ENCODE results near the gene JMJD1C. TPM values are rescaled to one million over a fixed set of nuclear protein-coding genes. Genes with fewer than 3 reads are reported as not detected.
A peak's percentile ranks its signal among the peaks of the same experiment; 100 is the strongest.

JMJD1C gene
- total RNA-seq, 1 donor from 2014 or later = 34.6 TPM

- intact Hi-C loops (cut with micrococcal nuclease) = no loop called here
- Histone ChIP-seq H3K27ac (replicated peaks) (peak overlapping the region; percentile 95), H3K4me3 (peak overlapping the region; percentile 92), H3K9me3 (replicated peaks) (no peaks in the 10 kb centered on the region), H3K27me3 (ENCODE audit: low read depth) (no peaks in the 10 kb centered on the region), H3K36me3 (no peaks in the 10 kb centered on the region), H3K4me1 (peaks cover 60% of the 10 kb centered on the region)
- peak; percentile 46 for DNase-seq
- TF ChIP-seq CTCF (IDR thresholded peaks at IDR 0.05; ENCODE audit: borderline replicate concordance) = no peak
Observed at GRCh38 chr10:63466144-63466935, 563 bp upstream of the JMJD1C start.

- Histone ChIP-seq H3K4me3 (peak overlapping the region; percentile 92), H3K9me3 (replicated peaks) (no peaks in the 10 kb centered on the region), H3K36me3 (no peaks in the 10 kb centered on the region), H3K27me3 (ENCODE audit: low read depth) (no peaks in the 10 kb centered on the region), H3K27ac (replicated peaks) (peak overlapping the region; percentile 95), H3K4me1 (peaks cover 46% of the 10 kb centered on the region)
- intact Hi-C loops (cut with micrococcal nuclease) = no loop called here
- no peak for DNase-seq
- TF ChIP-seq CTCF (IDR thresholded peaks at IDR 0.05; ENCODE audit: borderline replicate concordance) = no peak
Observed at GRCh38 chr10:63464402-63465292, 1.1 kb downstream of the JMJD1C start.

- DNase-seq = no peak
- H3K4me3 ChIP-seq = no peak overlapping the region
- no peaks in the 10 kb centered on the region for H3K27me3 ChIP-seq (ENCODE audit: low read depth)
- H3K36me3 ChIP-seq = no peaks in the 10 kb centered on the region
- intact Hi-C loops (cut with micrococcal nuclease) = no loop called here
- peaks cover 48% of the 10 kb centered on the region for H3K4me1 ChIP-seq
- no peaks in the 10 kb centered on the region for H3K9me3 ChIP-seq (replicated peaks)
- no peak overlapping the region for H3K27ac ChIP-seq (replicated peaks)
- TF ChIP-seq CTCF (IDR thresholded peaks at IDR 0.05; ENCODE audit: borderline replicate concordance) = no peak
Observed at GRCh38 chr10:63462442-63462841, 3.3 kb downstream of the JMJD1C start.

- Histone ChIP-seq H3K4me3 (no peak overlapping the region), H3K27ac (replicated peaks) (no peak overlapping the region), H3K27me3 (ENCODE audit: low read depth) (no peaks in the 10 kb centered on the region), H3K36me3 (no peaks in the 10 kb centered on the region), H3K4me1 (peaks cover 26% of the 10 kb centered on the region), H3K9me3 (replicated peaks) (no peaks in the 10 kb centered on the region)
- intact Hi-C loops (cut with micrococcal nuclease) = no loop called here
- no peak for DNase-seq
- TF ChIP-seq CTCF (IDR thresholded peaks at IDR 0.05; ENCODE audit: borderline replicate concordance) = no peak
Observed at GRCh38 chr10:63458177-63458576, 7.6 kb downstream of the JMJD1C start.

- Histone ChIP-seq H3K27me3 (ENCODE audit: low read depth) (no peaks in the 10 kb centered on the region), H3K27ac (replicated peaks) (no peak overlapping the region), H3K4me1 (peaks cover 23% of the 10 kb centered on the region), H3K9me3 (replicated peaks) (peaks cover 3% of the 10 kb centered on the region), H3K4me3 (no peak overlapping the region), H3K36me3 (peaks cover 3% of the 10 kb centered on the region)
- TF ChIP-seq CTCF (IDR thresholded peaks at IDR 0.05; ENCODE audit: borderline replicate concordance) = no peak
- no peak for DNase-seq
- intact Hi-C loops (cut with micrococcal nuclease) = no loop called here
Observed at GRCh38 chr10:63457594-63457993, 8.2 kb downstream of the JMJD1C start.
